Progenitor cell of endocrine pancreas (in vitro differentiated cells): ENCODE data around the gene MKS1. TPM values are rescaled to one million over a fixed set of nuclear protein-coding genes. Genes with fewer than 3 reads are reported as not detected.

Experiments
- DNase-seq: peaks from one replicate; pipeline ENCODE4 v3.0.0; 2021; ENCODE audit warnings: low spot score; ENCODE audit not compliant: unreplicated experiment
- H3K27ac Mint-ChIP-seq: 2 replicates; pipeline ENCODE4 v1.8.0; 2021; ENCODE audit warnings: mild to moderate bottlenecking, moderate library complexity, mixed read lengths
- H3K27me3 Mint-ChIP-seq: 2 replicates; pipeline ENCODE4 v1.8.0; 2021; ENCODE audit warnings: mixed read lengths
- H3K36me3 Mint-ChIP-seq: 2 replicates; pipeline ENCODE4 v1.8.0; 2022; ENCODE audit warnings: mixed read lengths; ENCODE audit not compliant: insufficient read depth
- H3K4me1 Mint-ChIP-seq: 2 replicates; pipeline ENCODE4 v1.8.0; 2021; ENCODE audit warnings: low read depth, mixed read lengths
- H3K4me3 Mint-ChIP-seq: 2 replicates; pipeline ENCODE4 v1.8.0; 2021; ENCODE audit warnings: low read depth, mild to moderate bottlenecking, moderate library complexity, mixed read lengths
- H3K9me3 Mint-ChIP-seq: 2 replicates; pipeline ENCODE4 v1.8.0; 2021; ENCODE audit warnings: low read depth, mixed read lengths
- CTCF ChIP-seq: fragments of 200-600 bp; sonication (generic); IDR thresholded peaks from one replicate; pipeline ENCODE4 v1.5.0; 2021; ENCODE audit warnings: antibody characterized with exemption, mild to moderate bottlenecking; ENCODE audit not compliant: unreplicated experiment
- total RNA-seq: library from RNA; stranded (reverse); gene quantifications from 2 replicates; pipeline ENCODE4 v1.2.1, GENCODE V29; 2021

Gene MKS1
- total RNA-seq, 1 donor from 2014 or later: 40.0 TPM

DNA sequence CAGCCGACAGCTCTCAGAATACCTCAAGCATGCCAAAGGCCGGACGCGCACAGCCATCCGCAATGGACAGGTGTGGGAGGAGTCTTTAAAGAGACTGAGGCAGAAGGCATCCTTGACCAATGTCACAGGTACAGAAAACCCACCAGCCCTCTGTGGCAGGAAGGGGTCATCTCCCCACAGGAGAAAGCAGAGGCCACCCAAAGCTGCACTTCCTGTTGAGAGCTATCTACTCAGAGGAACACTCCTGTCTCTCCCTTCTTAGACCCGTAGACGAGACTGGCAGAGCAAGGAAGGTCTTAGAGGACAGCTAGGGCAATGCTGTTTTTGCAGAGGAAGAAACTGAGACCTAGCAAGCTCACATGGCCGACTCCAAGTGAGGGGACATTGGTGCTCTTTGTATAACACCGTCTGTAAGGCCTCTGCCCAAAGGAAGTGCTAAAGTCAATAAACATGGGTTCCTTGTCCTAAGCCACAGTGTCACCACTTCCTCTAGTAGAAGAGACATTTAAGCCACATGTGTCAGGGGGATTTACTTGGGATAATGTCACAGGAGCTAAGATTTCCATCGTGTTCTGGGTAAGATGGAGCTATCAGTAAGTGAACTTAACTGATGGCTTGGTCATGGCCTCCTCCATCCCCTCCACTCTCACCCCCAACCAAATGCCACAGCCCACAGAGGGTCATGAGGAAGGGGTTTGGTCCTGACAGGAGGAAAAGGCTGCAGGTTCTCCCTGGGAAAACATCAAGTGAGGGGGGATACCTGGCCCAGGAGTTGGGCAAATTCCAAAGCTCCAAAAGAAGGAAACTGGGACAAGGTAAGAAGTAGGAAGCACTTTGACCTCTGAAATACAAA lies 28.7 kb upstream of the MKS1 start:
- Mint-ChIP-seq H3K27me3 (peaks cover 91% of the 10 kb centered on the region), H3K4me3 (no peak overlapping the region), H3K36me3 (no peaks in the 10 kb centered on the region), H3K4me1 (no peaks in the 10 kb centered on the region), H3K27ac (no peak overlapping the region), H3K9me3 (peaks cover 3% of the 10 kb centered on the region)
- no peak for DNase-seq
- TF ChIP-seq CTCF: no peak

- no peak overlapping the region for H3K4me3 Mint-ChIP-seq
- H3K27ac Mint-ChIP-seq: no peak overlapping the region
- TF ChIP-seq CTCF: no peak
Measured at GRCh38 chr17:58246781-58247180, 27.7 kb upstream of the MKS1 start.

GRCh38 chr17:58246104-58246740 lies 27.2 kb upstream of the MKS1 start:
- DNase-seq: no peak
- TF ChIP-seq CTCF: no peak
- H3K27me3 Mint-ChIP-seq: peaks cover 92% of the 10 kb centered on the region
- no peak overlapping the region for H3K4me3 Mint-ChIP-seq
- H3K36me3 Mint-ChIP-seq: no peaks in the 10 kb centered on the region
- H3K9me3 Mint-ChIP-seq: peaks cover 3% of the 10 kb centered on the region
- no peaks in the 10 kb centered on the region for H3K4me1 Mint-ChIP-seq
- H3K27ac Mint-ChIP-seq: no peak overlapping the region

More at GRCh38 chr17:58246781-58247180, 27.7 kb upstream of the MKS1 start:
- Mint-ChIP-seq H3K4me1 (no peaks in the 10 kb centered on the region), H3K9me3 (peaks cover 3% of the 10 kb centered on the region), H3K36me3 (no peaks in the 10 kb centered on the region), H3K27me3 (peaks cover 92% of the 10 kb centered on the region)
- no peak for DNase-seq

DNA sequence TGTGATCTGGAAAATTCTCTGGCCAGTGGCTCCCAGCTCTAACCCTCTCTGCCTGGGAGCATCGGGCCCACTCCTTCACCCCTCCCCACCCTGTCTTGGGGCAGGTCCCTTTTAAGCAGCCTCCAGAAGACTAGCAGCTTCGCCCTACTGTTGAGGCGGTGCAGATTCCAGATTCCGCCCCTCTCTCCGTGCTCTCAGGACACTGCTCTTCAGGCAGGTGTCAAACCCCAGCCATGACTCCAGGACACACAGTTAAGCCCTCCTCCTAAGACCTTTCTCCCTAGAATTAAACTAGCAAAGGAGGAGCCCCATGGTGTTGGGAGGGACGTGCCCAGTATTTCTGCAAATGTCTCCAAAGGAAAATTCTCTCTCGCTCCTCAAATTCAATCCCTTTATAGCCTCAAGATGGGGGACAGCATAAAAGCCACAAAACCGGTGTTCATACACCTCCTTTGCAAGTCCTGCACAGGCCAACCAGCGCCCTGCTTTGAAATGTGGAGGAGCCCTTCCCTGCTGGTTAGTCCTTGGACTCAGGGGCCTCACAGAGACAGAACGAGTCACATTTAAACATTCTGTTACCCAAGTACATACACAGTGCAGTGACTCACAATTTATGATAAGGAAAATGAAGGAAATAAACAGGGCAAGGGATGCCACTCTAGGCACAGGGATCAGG lies 26.5 kb upstream of the MKS1 start:
- H3K4me1 Mint-ChIP-seq: no peaks in the 10 kb centered on the region
- H3K9me3 Mint-ChIP-seq: peaks cover 3% of the 10 kb centered on the region
- peaks cover 89% of the 10 kb centered on the region for H3K27me3 Mint-ChIP-seq
- H3K4me3 Mint-ChIP-seq: no peak overlapping the region
- TF ChIP-seq CTCF: no peak
- H3K36me3 Mint-ChIP-seq: no peaks in the 10 kb centered on the region
- no peak for DNase-seq
- no peak overlapping the region for H3K27ac Mint-ChIP-seq

DNA sequence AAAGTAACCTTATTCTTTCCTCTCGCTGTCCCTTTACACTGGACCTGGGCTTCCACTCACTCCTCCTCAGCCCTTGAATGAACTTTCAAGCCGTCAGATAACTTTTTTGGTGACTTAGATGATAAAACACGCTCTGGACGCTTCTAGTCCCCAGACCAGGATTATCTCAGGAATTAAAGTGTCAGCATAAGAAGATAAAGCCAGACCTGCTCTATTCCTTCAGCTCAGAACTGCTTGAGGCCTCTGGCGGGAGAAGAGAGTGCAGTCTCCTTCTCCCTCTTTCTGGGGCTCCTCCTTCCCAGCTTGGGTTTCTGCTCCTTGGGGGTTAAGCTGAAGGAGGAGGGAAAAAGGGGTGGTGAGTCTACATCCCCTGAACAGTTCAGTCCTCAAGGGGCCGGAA lies 25.9 kb upstream of the MKS1 start:
- H3K27me3 Mint-ChIP-seq: peaks cover 89% of the 10 kb centered on the region

More for the DNA sequence above, 25.9 kb upstream of the MKS1 start:
- no peak overlapping the region for H3K27ac Mint-ChIP-seq
- no peaks in the 10 kb centered on the region for H3K4me1 Mint-ChIP-seq
- no peak overlapping the region for H3K4me3 Mint-ChIP-seq
- DNase-seq: no peak
- no peaks in the 10 kb centered on the region for H3K9me3 Mint-ChIP-seq
- no peaks in the 10 kb centered on the region for H3K36me3 Mint-ChIP-seq
- TF ChIP-seq CTCF: no peak
